ENCODE measurements around the gene RNLS.

DNA sequence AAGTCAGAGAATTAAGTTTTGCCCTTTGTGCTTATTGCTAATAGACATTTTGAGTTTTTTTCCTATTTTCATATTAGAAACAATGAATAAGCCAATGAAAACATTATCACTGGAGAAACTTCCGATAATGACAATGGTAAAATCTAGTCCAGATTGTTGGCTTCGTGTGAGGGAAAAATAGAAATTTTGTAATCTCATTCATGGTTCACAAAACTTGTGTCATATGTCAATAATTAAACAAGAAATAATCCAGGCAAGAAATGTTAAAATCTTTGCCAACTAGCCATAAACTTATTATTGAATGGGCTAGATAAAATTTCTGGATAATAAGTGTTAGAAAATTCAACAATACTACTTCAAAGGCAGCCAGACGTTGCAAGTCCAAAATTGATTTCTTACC lies 36.6 kb downstream of the RNLS start:
- TF ChIP-seq CTCF (IDR thresholded peaks at IDR 0.05; ENCODE audit: low read length) (no peak), EZH2 (IDR thresholded peaks at IDR 0.05; ENCODE audit: borderline replicate concordance, low read length) (no peak)

Measured in OCI-LY1 (cell line).